MCF 10A (cell line): Measurements from ENCODE around the gene NYNRIN. TPM values are rescaled to one million over a fixed set of nuclear protein-coding genes. Genes with fewer than 3 reads are reported as not detected.
A peak's percentile ranks its signal among the peaks of the same experiment; 100 is the strongest.

Experiments
- BruUV-seq: library from RNA; stranded (reverse); fragments of 400-500 nt; replicated peaks from 2 replicates; lab custom pipeline; 2021; lab: Mats Ljungman, UMichigan
- CTCF ChIA-PET: fragments of 300-600 bp; sonication (Branson Sonifier 250); formaldehyde crosslinking; extraction: SDS; loops from one replicate; lab custom pipeline; 2021; ENCODE audit warnings: antibody characterized with exemption, inconsistent platforms; lab: Yijun Ruan, JAX
- POLR2A ChIA-PET: fragments of 300-600, 350-650 bp; sonication (Branson Sonifier 250); formaldehyde crosslinking; extraction: SDS; loops from one replicate; lab custom pipeline; 2020; ENCODE audit warnings: antibody characterized with exemption, inconsistent platforms; lab: Yijun Ruan, JAX
- DNase-seq: peaks from one replicate; pipeline ENCODE4 v3.0.0-alpha.2; 2018; ENCODE audit not compliant: unreplicated experiment
- H3K27ac Mint-ChIP-seq: one replicate; pipeline ENCODE4 v1.8.0; 2022; ENCODE audit warnings: mild to moderate bottlenecking, low read depth, mixed read lengths; ENCODE audit not compliant: unreplicated experiment
- H3K27me3 Mint-ChIP-seq: one replicate; pipeline ENCODE4 v1.8.0; 2022; ENCODE audit warnings: mixed read lengths; ENCODE audit not compliant: insufficient read depth, unreplicated experiment
- H3K36me3 Mint-ChIP-seq: one replicate; pipeline ENCODE4 v1.8.0; 2022; ENCODE audit warnings: mild to moderate bottlenecking, moderate library complexity, mixed read lengths; ENCODE audit not compliant: insufficient read depth, unreplicated experiment
- H3K4me1 Mint-ChIP-seq: one replicate; pipeline ENCODE4 v1.8.0; 2022; ENCODE audit warnings: mixed read lengths; ENCODE audit not compliant: insufficient read depth, unreplicated experiment
- H3K4me3 Mint-ChIP-seq: one replicate; pipeline ENCODE4 v1.8.0; 2022; ENCODE audit warnings: mild to moderate bottlenecking, moderate library complexity, mixed read lengths; ENCODE audit not compliant: unreplicated experiment
- H3K9me3 Mint-ChIP-seq: one replicate; pipeline ENCODE4 v1.8.0; 2022; ENCODE audit warnings: mixed read lengths; ENCODE audit not compliant: unreplicated experiment
- intact Hi-C: fragments of 100-400 bp; cut with micrococcal nuclease; formaldehyde crosslinking; loops from 2 replicates; pipeline ENCODE4 v1.14.1; 2022
- total RNA-seq: library from RNA; stranded (reverse); gene quantifications from 2 replicates; pipeline ENCODE4 v1.2.3, GENCODE V29; 2022
- TF ChIP-seq, protein P1 (sequence below): fragments of 200-600 bp; IDR thresholded peaks from one replicate; pipeline ENCODE4 v1.8.0; 2022; ENCODE audit warnings: antibody characterized with exemption, mild to moderate bottlenecking; ENCODE audit not compliant: unreplicated experiment

Gene NYNRIN
- total RNA-seq, 1 experiment from 2014 or later, result not detected

DNA sequence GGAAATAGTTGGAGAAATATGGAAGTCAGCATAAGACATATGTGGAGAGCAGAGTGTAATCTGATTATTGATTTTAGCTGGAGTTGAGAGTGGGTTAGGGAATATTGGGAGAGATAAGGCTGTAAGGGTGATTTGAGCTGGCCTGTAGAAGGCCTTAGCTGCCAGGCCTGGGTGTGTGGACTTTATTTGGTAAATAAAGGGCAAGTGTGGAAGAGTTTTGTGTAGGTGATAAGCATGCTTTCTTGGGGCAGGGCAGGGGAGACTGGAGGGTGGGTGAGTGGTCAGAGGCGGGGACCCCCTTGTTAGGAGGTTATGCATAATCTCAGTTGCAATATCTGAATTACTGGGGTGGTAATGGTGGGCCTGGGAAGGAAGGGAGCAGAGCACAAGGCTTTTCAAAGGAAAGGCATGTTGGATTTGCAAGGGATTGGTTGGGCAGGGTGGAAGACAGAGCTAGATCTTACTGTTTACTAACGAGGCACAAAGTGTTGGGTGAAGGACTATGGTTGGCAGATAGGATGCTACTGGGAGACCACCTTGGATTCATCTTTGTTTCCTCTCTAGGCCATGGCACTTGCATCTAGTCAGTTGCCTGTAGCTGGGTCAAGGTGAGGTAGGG, 36.5 kb downstream of the NYNRIN start:
- ChIA-PET POLR2A (interaction anchor here (0.5 to 3.0 kb wide), 11 partner anchors 9 to 1200 kb away, joined by 3 to 18 read pairs (median 4); partner anchors contain the start of gene LTB4R2), CTCF (interaction anchor here (0.5 to 12.0 kb wide), 22 partner anchors 9 to 274 kb away, joined by 3 to 626 read pairs (median 6); partner anchors contain the start of genes ADCY4, CIDEB, LTB4R and LTB4R2)
- Mint-ChIP-seq H3K4me1 (peaks cover 15% of the 10 kb centered on the region), H3K27me3 (no peaks in the 10 kb centered on the region), H3K36me3 (peaks cover 80% of the 10 kb centered on the region), H3K9me3 (no peaks in the 10 kb centered on the region), H3K4me3 (no peak overlapping the region), H3K27ac (no peak overlapping the region)
- TF ChIP-seq, protein P1, sequence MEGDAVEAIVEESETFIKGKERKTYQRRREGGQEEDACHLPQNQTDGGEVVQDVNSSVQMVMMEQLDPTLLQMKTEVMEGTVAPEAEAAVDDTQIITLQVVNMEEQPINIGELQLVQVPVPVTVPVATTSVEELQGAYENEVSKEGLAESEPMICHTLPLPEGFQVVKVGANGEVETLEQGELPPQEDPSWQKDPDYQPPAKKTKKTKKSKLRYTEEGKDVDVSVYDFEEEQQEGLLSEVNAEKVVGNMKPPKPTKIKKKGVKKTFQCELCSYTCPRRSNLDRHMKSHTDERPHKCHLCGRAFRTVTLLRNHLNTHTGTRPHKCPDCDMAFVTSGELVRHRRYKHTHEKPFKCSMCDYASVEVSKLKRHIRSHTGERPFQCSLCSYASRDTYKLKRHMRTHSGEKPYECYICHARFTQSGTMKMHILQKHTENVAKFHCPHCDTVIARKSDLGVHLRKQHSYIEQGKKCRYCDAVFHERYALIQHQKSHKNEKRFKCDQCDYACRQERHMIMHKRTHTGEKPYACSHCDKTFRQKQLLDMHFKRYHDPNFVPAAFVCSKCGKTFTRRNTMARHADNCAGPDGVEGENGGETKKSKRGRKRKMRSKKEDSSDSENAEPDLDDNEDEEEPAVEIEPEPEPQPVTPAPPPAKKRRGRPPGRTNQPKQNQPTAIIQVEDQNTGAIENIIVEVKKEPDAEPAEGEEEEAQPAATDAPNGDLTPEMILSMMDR, result no peak
- DNase-seq, result no peak
- BruUV-seq, result no TSS peak
- intact Hi-C loops, result no loop called here

DNA sequence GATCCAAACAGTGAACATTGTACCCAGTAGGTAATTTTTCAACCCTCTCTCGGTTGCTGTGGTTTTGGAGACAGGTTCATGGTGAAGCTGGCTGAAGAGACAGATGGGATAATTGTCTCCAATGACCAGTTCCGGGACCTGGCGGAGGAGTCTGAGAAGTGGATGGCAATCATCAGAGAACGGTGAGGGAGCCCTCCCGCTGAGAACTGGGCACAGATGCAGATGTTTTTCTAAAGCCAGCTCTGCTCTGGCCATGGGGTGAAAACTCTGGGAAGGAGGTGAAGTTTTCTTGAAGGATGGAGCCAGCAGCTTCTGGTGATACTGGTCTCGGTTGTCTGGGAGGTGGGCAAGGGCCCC, 37.2 kb downstream of the NYNRIN start:
- Mint-ChIP-seq H3K27me3 (no peaks in the 10 kb centered on the region), H3K4me1 (peaks cover 19% of the 10 kb centered on the region), H3K36me3 (peaks cover 86% of the 10 kb centered on the region), H3K9me3 (no peaks in the 10 kb centered on the region), H3K4me3 (no peak overlapping the region), H3K27ac (no peak overlapping the region)
- TF ChIP-seq, protein P1, result no peak
- CTCF ChIA-PET, result interaction anchor here (0.7 to 12.0 kb wide), 30 partner anchors 9 to 377 kb away, joined by 3 to 626 read pairs (median 6); partner anchors contain the start of genes ADCY4, CIDEB, LTB4R and LTB4R2
- no peak for DNase-seq
- POLR2A ChIA-PET, result interaction anchor here (0.6 to 3.0 kb wide), 14 partner anchors 9 to 1201 kb away, joined by 3 to 18 read pairs (median 4); partner anchors contain the start of genes LTB4R2 and TINF2
- BruUV-seq, result no TSS peak
- intact Hi-C loops, result loop anchor here (1.0 kb wide), 3 partner anchors 71 to 108 kb away; no protein-coding TSS in a partner anchor

DNA sequence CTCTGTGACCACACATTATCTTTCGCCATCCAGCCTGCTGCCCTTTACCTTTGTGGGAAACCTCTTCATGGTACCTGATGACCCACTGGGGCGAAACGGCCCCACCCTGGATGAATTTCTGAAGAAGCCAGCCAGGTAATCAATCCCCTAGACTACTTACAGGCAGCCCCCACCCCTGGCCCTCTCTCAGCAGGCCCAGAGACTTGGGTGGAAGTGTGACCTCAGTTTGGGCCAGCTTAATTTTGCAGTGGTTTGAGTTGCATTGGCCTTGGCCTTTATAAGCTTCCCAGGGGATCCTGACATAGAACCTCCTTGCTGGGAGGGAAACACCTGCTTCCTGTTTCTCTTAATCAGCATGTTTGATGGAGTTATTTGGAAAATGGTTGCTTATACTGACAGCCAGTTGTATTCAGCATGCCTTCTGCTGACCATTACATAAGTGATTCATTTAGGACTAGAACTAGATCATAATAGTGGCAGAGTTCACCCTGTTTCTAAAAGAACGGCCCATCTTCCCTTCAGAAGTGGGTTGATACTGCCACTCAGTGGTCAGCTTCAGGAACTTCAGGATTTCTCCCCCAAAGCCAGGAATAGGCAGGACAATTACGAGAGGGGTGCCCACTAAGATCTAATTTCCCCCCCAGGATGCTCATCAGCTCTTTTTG, 37.7 kb downstream of the NYNRIN start:
- no peak overlapping the region for H3K27ac Mint-ChIP-seq
- intact Hi-C loops, result loop anchor here (1.0 kb wide), 3 partner anchors 71 to 108 kb away; no protein-coding TSS in a partner anchor
- H3K27me3 Mint-ChIP-seq, result no peaks in the 10 kb centered on the region
- H3K36me3 Mint-ChIP-seq, result peaks cover 88% of the 10 kb centered on the region
- H3K9me3 Mint-ChIP-seq, result no peaks in the 10 kb centered on the region
- H3K4me3 Mint-ChIP-seq, result no peak overlapping the region
- peaks cover 19% of the 10 kb centered on the region for H3K4me1 Mint-ChIP-seq
- CTCF ChIA-PET, result interaction anchor here (0.6 to 12.0 kb wide), 39 partner anchors 10 to 876 kb away, joined by 3 to 626 read pairs (median 5); partner anchors contain the start of genes ADCY4, CHMP4A, CIDEB and LTB4R
- BruUV-seq, result no TSS peak
- TF ChIP-seq, protein P1, result peak; percentile 82
- DNase-seq, result peak; percentile 81
- POLR2A ChIA-PET, result interaction anchor here (0.6 to 3.0 kb wide), 15 partner anchors 10 to 248 kb away, joined by 3 to 18 read pairs (median 5); partner anchors contain the start of genes LTB4R, LTB4R2 and TINF2
